Activated naive CD8-positive, alpha-beta T cell treated with anti-CD3 and anti-CD28 coated beads, Interleukin-2, amount 50 U/mL, for 16 hours (primary cell): ENCODE measurements around the gene PSD2.
"Not testable (repeated sequence)": the region's sequence is repeated elsewhere in the genome, so short reads cannot be mapped to it uniquely, and the experiment has no call there.

Experiments
- DNase-seq: peaks from one replicate; pipeline ENCODE4 v3.0.0-alpha.2; 2020; ENCODE audit warnings: low read depth, low spot score

Gene PSD2

GRCh38 chr5:139789116-139789844 lies 6.3 kb upstream of the PSD2 start:
- DNase-seq = no peak

GRCh38 chr5:139789845-139790189 lies 5.8 kb upstream of the PSD2 start:
- no peak for DNase-seq

- no peak for DNase-seq
These were observed 3.4 kb upstream of the PSD2 start for GRCh38 chr5:139792218-139792617.

GRCh38 chr5:139792655-139793054 lies 3.0 kb upstream of the PSD2 start:
- not testable (repeated sequence) for DNase-seq

GRCh38 chr5:139794067-139794846 lies 1.4 kb upstream of the PSD2 start:
- DNase-seq = no peak

- no peak for DNase-seq
These were observed 626 bp downstream of the PSD2 start for GRCh38 chr5:139796061-139796806.

- DNase-seq = no peak
These were observed 1.7 kb downstream of the PSD2 start for GRCh38 chr5:139797335-139797734.

- DNase-seq = no peak
These were observed 2.4 kb downstream of the PSD2 start for GRCh38 chr5:139797856-139798510.

GRCh38 chr5:139798883-139799282 lies 3.3 kb downstream of the PSD2 start:
- DNase-seq = no peak

GRCh38 chr5:139799359-139799758 lies 3.8 kb downstream of the PSD2 start:
- no peak for DNase-seq

GRCh38 chr5:139803978-139804377 lies 8.4 kb downstream of the PSD2 start:
- no peak for DNase-seq

- DNase-seq = no peak
These were observed 9.3 kb downstream of the PSD2 start for GRCh38 chr5:139804800-139805397.

- no peak for DNase-seq
These were observed 9.9 kb downstream of the PSD2 start for GRCh38 chr5:139805545-139805944.

- DNase-seq = no peak
These were observed 10.5 kb downstream of the PSD2 start for GRCh38 chr5:139806111-139806510.

GRCh38 chr5:139806726-139807646 lies 11.4 kb downstream of the PSD2 start:
- no peak for DNase-seq

GRCh38 chr5:139807647-139808030 lies 12.0 kb downstream of the PSD2 start:
- no peak for DNase-seq

- no peak for DNase-seq
These were observed 13.1 kb downstream of the PSD2 start for GRCh38 chr5:139808481-139809330.

- DNase-seq = no peak
These were observed 13.8 kb downstream of the PSD2 start for GRCh38 chr5:139809331-139809810.
